Measurements from ENCODE around the gene MYL6B. TPM values are rescaled to one million over a fixed set of nuclear protein-coding genes. Genes with fewer than 3 reads are reported as not detected.

MYL6B gene
- total and polyA plus RNA-seq, 2 experiments from 2014 or later, result 96.9 to 164 TPM

DNA sequence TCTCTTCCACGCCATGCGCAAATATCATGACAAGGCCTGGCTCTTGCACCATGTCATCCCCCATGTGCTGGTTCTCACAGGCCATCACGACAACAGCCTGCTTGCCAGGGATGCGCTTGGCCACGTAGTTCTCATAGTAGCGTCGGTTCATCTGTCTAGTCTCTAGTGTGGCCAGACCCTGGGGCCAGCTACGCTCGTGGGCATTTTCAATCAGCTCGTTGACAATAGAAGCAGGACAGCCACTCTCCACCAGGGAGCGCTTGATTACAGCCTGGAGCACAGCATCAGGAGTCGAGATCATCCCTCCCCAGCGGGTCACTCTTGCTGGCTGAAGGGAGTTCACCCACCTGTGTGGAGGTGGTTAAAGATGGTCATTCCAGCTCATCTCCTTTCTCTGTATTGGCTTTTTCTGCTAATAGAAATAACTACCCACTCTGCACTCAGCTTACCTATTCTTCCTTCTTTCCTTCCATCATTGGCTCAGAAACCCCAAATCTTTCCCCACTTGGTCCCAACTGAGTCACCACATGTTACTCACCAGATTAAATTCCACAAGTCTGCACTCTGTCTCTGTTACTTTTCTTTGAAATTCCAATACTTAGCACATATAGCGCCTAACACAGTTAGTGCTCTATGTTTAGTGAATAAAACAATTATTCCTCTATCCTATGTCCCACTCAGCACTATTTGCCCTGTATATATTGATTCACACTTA is 54.2 kb downstream of the MYL6B start:
- Mint-ChIP-seq H3K36me3 (ENCODE audit: low read depth) (peaks cover 75% of the 10 kb centered on the region), H3K4me3 (no peak overlapping the region), H3K4me1 (no peaks in the 10 kb centered on the region; the same call in 2 of the 3 replicates), H3K27me3 (ENCODE audit: insufficient read depth, low read depth, poor library complexity) (no peaks in the 10 kb centered on the region), H3K9me3 (no peaks in the 10 kb centered on the region), H3K27ac (0 out of 2 replicates have a peak overlapping the region, but pooled peaks have one; percentile 16)
- Histone ChIP-seq H3F3A (replicated peaks; ENCODE audit: low read depth) (peaks cover 26% of the 10 kb centered on the region), H3K4me3 (no peak overlapping the region), H3K79me2 (replicated peaks; ENCODE audit: insufficient read depth) (no peaks in the 10 kb centered on the region), H3K9me2 (ENCODE audit: insufficient read depth) (no peaks in the 10 kb centered on the region), H3K27ac (ENCODE audit: low read depth) (0 out of 2 replicates have a peak overlapping the region, but pooled peaks have one; percentile 71), H3K27me3 (ENCODE audit: insufficient read depth) (no peaks in the 10 kb centered on the region), H4K20me1 (replicated peaks; ENCODE audit: insufficient read depth) (peaks cover 8% of the 10 kb centered on the region), H3K4me2 (no peak overlapping the region), H3K36me3 (ENCODE audit: insufficient read depth) (peaks cover 42% of the 10 kb centered on the region), H2AFZ (no peak overlapping the region), H3K4me1 (ENCODE audit: insufficient read depth) (no peaks in the 10 kb centered on the region)
- ATAC-seq, result peak; percentile 98
- TF ChIP-seq, protein P1, sequence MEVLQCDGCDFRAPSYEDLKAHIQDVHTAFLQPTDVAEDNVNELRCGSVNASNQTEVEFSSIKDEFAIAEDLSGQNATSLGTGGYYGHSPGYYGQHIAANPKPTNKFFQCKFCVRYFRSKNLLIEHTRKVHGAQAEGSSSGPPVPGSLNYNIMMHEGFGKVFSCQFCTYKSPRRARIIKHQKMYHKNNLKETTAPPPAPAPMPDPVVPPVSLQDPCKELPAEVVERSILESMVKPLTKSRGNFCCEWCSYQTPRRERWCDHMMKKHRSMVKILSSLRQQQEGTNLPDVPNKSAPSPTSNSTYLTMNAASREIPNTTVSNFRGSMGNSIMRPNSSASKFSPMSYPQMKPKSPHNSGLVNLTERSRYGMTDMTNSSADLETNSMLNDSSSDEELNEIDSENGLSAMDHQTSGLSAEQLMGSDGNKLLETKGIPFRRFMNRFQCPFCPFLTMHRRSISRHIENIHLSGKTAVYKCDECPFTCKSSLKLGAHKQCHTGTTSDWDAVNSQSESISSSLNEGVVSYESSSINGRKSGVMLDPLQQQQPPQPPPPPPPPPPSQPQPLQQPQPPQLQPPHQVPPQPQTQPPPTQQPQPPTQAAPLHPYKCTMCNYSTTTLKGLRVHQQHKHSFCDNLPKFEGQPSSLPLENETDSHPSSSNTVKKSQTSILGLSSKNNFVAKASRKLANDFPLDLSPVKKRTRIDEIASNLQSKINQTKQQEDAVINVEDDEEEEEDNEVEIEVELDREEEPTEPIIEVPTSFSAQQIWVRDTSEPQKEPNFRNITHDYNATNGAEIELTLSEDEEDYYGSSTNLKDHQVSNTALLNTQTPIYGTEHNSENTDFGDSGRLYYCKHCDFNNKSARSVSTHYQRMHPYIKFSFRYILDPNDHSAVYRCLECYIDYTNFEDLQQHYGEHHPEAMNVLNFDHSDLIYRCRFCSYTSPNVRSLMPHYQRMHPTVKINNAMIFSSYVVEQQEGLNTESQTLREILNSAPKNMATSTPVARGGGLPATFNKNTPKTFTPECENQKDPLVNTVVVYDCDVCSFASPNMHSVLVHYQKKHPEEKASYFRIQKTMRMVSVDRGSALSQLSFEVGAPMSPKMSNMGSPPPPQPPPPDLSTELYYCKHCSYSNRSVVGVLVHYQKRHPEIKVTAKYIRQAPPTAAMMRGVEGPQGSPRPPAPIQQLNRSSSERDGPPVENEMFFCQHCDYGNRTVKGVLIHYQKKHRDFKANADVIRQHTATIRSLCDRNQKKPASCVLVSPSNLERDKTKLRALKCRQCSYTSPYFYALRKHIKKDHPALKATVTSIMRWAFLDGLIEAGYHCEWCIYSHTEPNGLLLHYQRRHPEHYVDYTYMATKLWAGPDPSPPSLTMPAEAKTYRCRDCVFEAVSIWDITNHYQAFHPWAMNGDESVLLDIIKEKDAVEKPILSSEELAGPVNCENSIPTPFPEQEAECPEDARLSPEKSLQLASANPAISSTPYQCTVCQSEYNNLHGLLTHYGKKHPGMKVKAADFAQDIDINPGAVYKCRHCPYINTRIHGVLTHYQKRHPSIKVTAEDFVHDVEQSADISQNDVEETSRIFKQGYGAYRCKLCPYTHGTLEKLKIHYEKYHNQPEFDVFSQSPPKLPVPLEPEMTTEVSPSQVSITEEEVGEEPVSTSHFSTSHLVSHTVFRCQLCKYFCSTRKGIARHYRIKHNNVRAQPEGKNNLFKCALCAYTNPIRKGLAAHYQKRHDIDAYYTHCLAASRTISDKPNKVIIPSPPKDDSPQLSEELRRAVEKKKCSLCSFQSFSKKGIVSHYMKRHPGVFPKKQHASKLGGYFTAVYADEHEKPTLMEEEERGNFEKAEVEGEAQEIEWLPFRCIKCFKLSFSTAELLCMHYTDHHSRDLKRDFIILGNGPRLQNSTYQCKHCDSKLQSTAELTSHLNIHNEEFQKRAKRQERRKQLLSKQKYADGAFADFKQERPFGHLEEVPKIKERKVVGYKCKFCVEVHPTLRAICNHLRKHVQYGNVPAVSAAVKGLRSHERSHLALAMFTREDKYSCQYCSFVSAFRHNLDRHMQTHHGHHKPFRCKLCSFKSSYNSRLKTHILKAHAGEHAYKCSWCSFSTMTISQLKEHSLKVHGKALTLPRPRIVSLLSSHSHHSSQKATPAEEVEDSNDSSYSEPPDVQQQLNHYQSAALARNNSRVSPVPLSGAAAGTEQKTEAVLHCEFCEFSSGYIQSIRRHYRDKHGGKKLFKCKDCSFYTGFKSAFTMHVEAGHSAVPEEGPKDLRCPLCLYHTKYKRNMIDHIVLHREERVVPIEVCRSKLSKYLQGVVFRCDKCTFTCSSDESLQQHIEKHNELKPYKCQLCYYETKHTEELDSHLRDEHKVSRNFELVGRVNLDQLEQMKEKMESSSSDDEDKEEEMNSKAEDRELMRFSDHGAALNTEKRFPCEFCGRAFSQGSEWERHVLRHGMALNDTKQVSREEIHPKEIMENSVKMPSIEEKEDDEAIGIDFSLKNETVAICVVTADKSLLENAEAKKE (CRISPR knock-in tag; IDR thresholded peaks at IDR 0.05), result no peak
- no peak for TF ChIP-seq NANOG (IDR thresholded peaks at IDR 0.05; ENCODE audit: borderline replicate concordance)
- TF ChIP-seq, protein P2, sequence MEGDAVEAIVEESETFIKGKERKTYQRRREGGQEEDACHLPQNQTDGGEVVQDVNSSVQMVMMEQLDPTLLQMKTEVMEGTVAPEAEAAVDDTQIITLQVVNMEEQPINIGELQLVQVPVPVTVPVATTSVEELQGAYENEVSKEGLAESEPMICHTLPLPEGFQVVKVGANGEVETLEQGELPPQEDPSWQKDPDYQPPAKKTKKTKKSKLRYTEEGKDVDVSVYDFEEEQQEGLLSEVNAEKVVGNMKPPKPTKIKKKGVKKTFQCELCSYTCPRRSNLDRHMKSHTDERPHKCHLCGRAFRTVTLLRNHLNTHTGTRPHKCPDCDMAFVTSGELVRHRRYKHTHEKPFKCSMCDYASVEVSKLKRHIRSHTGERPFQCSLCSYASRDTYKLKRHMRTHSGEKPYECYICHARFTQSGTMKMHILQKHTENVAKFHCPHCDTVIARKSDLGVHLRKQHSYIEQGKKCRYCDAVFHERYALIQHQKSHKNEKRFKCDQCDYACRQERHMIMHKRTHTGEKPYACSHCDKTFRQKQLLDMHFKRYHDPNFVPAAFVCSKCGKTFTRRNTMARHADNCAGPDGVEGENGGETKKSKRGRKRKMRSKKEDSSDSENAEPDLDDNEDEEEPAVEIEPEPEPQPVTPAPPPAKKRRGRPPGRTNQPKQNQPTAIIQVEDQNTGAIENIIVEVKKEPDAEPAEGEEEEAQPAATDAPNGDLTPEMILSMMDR (conservative IDR thresholded peaks at IDR 0.05; ENCODE audit: low read depth in 2 of 2), result peak; percentile 65 to 83
- peak; percentile 90 for DNase-seq (ENCODE audit: low spot score)

Other genes starting within 250 kb of the MYL6B start
- 70.2 and 75.9 TPM in 2 replicates for gene PYM1, start 224.7 kb upstream of the MYL6B start, total RNA-seq (2014; rRNA removed; shearing (Covaris generic))
- gene PYM1, start 224.7 kb upstream of the MYL6B start, polyA plus RNA-seq (2016; fragmentation: Nextera tagmentation; extraction: Ambion mirVana), result 150 and 151 TPM in 2 replicates
- 16.1 and 35.9 TPM in 2 replicates for gene DGKA, start 221.4 kb upstream of the MYL6B start, total RNA-seq (2014; rRNA removed; shearing (Covaris generic))
- 22.5 and 24.6 TPM in 2 replicates for gene DGKA, start 221.4 kb upstream of the MYL6B start, polyA plus RNA-seq (2016; fragmentation: Nextera tagmentation; extraction: Ambion mirVana)
- gene PMEL, start 186.5 kb upstream of the MYL6B start, total RNA-seq (2014; rRNA removed; shearing (Covaris generic)), result 81.6 and 108 TPM in 2 replicates
- gene PMEL, start 186.5 kb upstream of the MYL6B start, polyA plus RNA-seq (2016; fragmentation: Nextera tagmentation; extraction: Ambion mirVana), result 64.5 and 68.1 TPM in 2 replicates
- 27.7 and 31.0 TPM in 2 replicates for gene CDK2, start 185.8 kb upstream of the MYL6B start, total RNA-seq (2014; rRNA removed; shearing (Covaris generic))
- 14.1 and 15.2 TPM in 2 replicates for gene CDK2, start 185.8 kb upstream of the MYL6B start, polyA plus RNA-seq (2016; fragmentation: Nextera tagmentation; extraction: Ambion mirVana)
- 43.7 and 46.5 TPM in 2 replicates for gene RAB5B, start 178.5 kb upstream of the MYL6B start, total RNA-seq (2014; rRNA removed; shearing (Covaris generic))
- 18.6 and 19.7 TPM in 2 replicates for gene RAB5B, start 178.5 kb upstream of the MYL6B start, polyA plus RNA-seq (2016; fragmentation: Nextera tagmentation; extraction: Ambion mirVana)
- gene SUOX, start 155.3 kb upstream of the MYL6B start, total RNA-seq (2014; rRNA removed; shearing (Covaris generic)), result 21.9 and 27.5 TPM in 2 replicates
- 13.9 and 14.0 TPM in 2 replicates for gene SUOX, start 155.3 kb upstream of the MYL6B start, polyA plus RNA-seq (2016; fragmentation: Nextera tagmentation; extraction: Ambion mirVana)
- gene IKZF4, start 131.5 kb upstream of the MYL6B start, total RNA-seq (2014; rRNA removed; shearing (Covaris generic)), result 9.0 and 12.2 TPM in 2 replicates
- gene IKZF4, start 131.5 kb upstream of the MYL6B start, polyA plus RNA-seq (2016; fragmentation: Nextera tagmentation; extraction: Ambion mirVana), result 4.3 and 4.6 TPM in 2 replicates
- 321 and 655 TPM in 2 replicates for gene RPS26, start 110.7 kb upstream of the MYL6B start, total RNA-seq (2014; rRNA removed; shearing (Covaris generic))
- 772 and 774 TPM in 2 replicates for gene RPS26, start 110.7 kb upstream of the MYL6B start, polyA plus RNA-seq (2016; fragmentation: Nextera tagmentation; extraction: Ambion mirVana)
- gene ERBB3, start 72.4 kb upstream of the MYL6B start, total RNA-seq (2014; rRNA removed; shearing (Covaris generic)), result 44.4 and 54.4 TPM in 2 replicates
- 21.0 and 23.3 TPM in 2 replicates for gene ERBB3, start 72.4 kb upstream of the MYL6B start, polyA plus RNA-seq (2016; fragmentation: Nextera tagmentation; extraction: Ambion mirVana)
- 231 and 237 TPM in 2 replicates for gene PA2G4, start 48.0 kb upstream of the MYL6B start, total RNA-seq (2014; rRNA removed; shearing (Covaris generic))
- 349 and 373 TPM in 2 replicates for gene PA2G4, start 48.0 kb upstream of the MYL6B start, polyA plus RNA-seq (2016; fragmentation: Nextera tagmentation; extraction: Ambion mirVana)
- gene RPL41, start 36.0 kb upstream of the MYL6B start, total RNA-seq (2014; rRNA removed; shearing (Covaris generic)), result 1,633 and 2,039 TPM in 2 replicates
- gene RPL41, start 36.0 kb upstream of the MYL6B start, polyA plus RNA-seq (2016; fragmentation: Nextera tagmentation; extraction: Ambion mirVana), result 3,858 and 3,875 TPM in 2 replicates
- gene ZC3H10, start 34.3 kb upstream of the MYL6B start, total RNA-seq (2014; rRNA removed; shearing (Covaris generic)), result 4.2 and 5.4 TPM in 2 replicates
- 2.2 and 2.7 TPM in 2 replicates for gene ZC3H10, start 34.3 kb upstream of the MYL6B start, polyA plus RNA-seq (2016; fragmentation: Nextera tagmentation; extraction: Ambion mirVana)
- 97.2 and 142 TPM in 2 replicates for gene ESYT1, start 24.3 kb upstream of the MYL6B start, total RNA-seq (2014; rRNA removed; shearing (Covaris generic))
- 23.3 and 26.2 TPM in 2 replicates for gene ESYT1, start 24.3 kb upstream of the MYL6B start, polyA plus RNA-seq (2016; fragmentation: Nextera tagmentation; extraction: Ambion mirVana)
- gene MYL6, start 5.8 kb downstream of the MYL6B start, total RNA-seq (2014; rRNA removed; shearing (Covaris generic)), result 1,092 and 1,271 TPM in 2 replicates
- gene MYL6, start 5.8 kb downstream of the MYL6B start, polyA plus RNA-seq (2016; fragmentation: Nextera tagmentation; extraction: Ambion mirVana), result 1,545 and 1,548 TPM in 2 replicates
- 40.4 and 44.5 TPM in 2 replicates for gene SMARCC2, start 36.9 kb downstream of the MYL6B start, total RNA-seq (2014; rRNA removed; shearing (Covaris generic))
- gene SMARCC2, start 36.9 kb downstream of the MYL6B start, polyA plus RNA-seq (2016; fragmentation: Nextera tagmentation; extraction: Ambion mirVana), result 52.1 and 68.3 TPM in 2 replicates
- 68.2 and 77.1 TPM in 2 replicates for gene RNF41, start 69.3 kb downstream of the MYL6B start, total RNA-seq (2014; rRNA removed; shearing (Covaris generic))
- gene RNF41, start 69.3 kb downstream of the MYL6B start, polyA plus RNA-seq (2016; fragmentation: Nextera tagmentation; extraction: Ambion mirVana), result 14.8 and 15.3 TPM in 2 replicates
- gene NABP2, start 71.8 kb downstream of the MYL6B start, total RNA-seq (2014; rRNA removed; shearing (Covaris generic)), result 25.5 and 31.6 TPM in 2 replicates
- 24.9 and 27.8 TPM in 2 replicates for gene NABP2, start 71.8 kb downstream of the MYL6B start, polyA plus RNA-seq (2016; fragmentation: Nextera tagmentation; extraction: Ambion mirVana)
- 0.59 and 4.5 TPM in 2 replicates for gene SLC39A5, start 77.5 kb downstream of the MYL6B start, total RNA-seq (2014; rRNA removed; shearing (Covaris generic))
- gene SLC39A5, start 77.5 kb downstream of the MYL6B start, polyA plus RNA-seq (2016; fragmentation: Nextera tagmentation; extraction: Ambion mirVana), result 0.29 and 0.63 TPM in 2 replicates
- gene ANKRD52, start 105.8 kb downstream of the MYL6B start, total RNA-seq (2014; rRNA removed; shearing (Covaris generic)), result 25.2 and 25.6 TPM in 2 replicates
- 16.2 and 20.3 TPM in 2 replicates for gene ANKRD52, start 105.8 kb downstream of the MYL6B start, polyA plus RNA-seq (2016; fragmentation: Nextera tagmentation; extraction: Ambion mirVana)
- gene COQ10A, start 114.4 kb downstream of the MYL6B start, total RNA-seq (2014; rRNA removed; shearing (Covaris generic)), result 15.2 and 17.8 TPM in 2 replicates
- gene COQ10A, start 114.4 kb downstream of the MYL6B start, polyA plus RNA-seq (2016; fragmentation: Nextera tagmentation; extraction: Ambion mirVana), result 12.0 and 12.8 TPM in 2 replicates
- gene CS, start 147.7 kb downstream of the MYL6B start, total RNA-seq (2014; rRNA removed; shearing (Covaris generic)), result 163 and 166 TPM in 2 replicates
- gene CS, start 147.7 kb downstream of the MYL6B start, polyA plus RNA-seq (2016; fragmentation: Nextera tagmentation; extraction: Ambion mirVana), result 54.5 and 63.3 TPM in 2 replicates
- 107 and 119 TPM in 2 replicates for gene CNPY2, start 163.4 kb downstream of the MYL6B start, total RNA-seq (2014; rRNA removed; shearing (Covaris generic))
- 316 and 317 TPM in 2 replicates for gene CNPY2, start 163.4 kb downstream of the MYL6B start, polyA plus RNA-seq (2016; fragmentation: Nextera tagmentation; extraction: Ambion mirVana)
- 27.2 and 35.7 TPM in 2 replicates for gene PAN2, start 181.4 kb downstream of the MYL6B start, total RNA-seq (2014; rRNA removed; shearing (Covaris generic))
- 9.1 and 11.5 TPM in 2 replicates for gene PAN2, start 181.4 kb downstream of the MYL6B start, polyA plus RNA-seq (2016; fragmentation: Nextera tagmentation; extraction: Ambion mirVana)
- 2.5 and 3.2 TPM in 2 replicates for gene IL23A, start 186.3 kb downstream of the MYL6B start, total RNA-seq (2014; rRNA removed; shearing (Covaris generic))
- gene IL23A, start 186.3 kb downstream of the MYL6B start, polyA plus RNA-seq (2016; fragmentation: Nextera tagmentation; extraction: Ambion mirVana), result 8.0 and 9.3 TPM in 2 replicates
- 60.6 and 67.9 TPM in 2 replicates for gene STAT2, start 207.5 kb downstream of the MYL6B start, total RNA-seq (2014; rRNA removed; shearing (Covaris generic))
- 15.6 and 16.7 TPM in 2 replicates for gene STAT2, start 207.5 kb downstream of the MYL6B start, polyA plus RNA-seq (2016; fragmentation: Nextera tagmentation; extraction: Ambion mirVana)
- not detected in 2 replicates for gene APOF, start 210.3 kb downstream of the MYL6B start, total RNA-seq (2014; rRNA removed; shearing (Covaris generic))
- gene APOF, start 210.3 kb downstream of the MYL6B start, polyA plus RNA-seq (2016; fragmentation: Nextera tagmentation; extraction: Ambion mirVana), result not detected in 2 replicates

All from GM23338 (cell line).